22Rv1 (cell line): Measurements from ENCODE around the gene HPS3.

Experiments used
- CTCF ChIP-seq: fragments of 450-650 bp; IDR thresholded peaks from 2 replicates; pipeline ENCODE4 v1.5.1; 2017; ENCODE audit warnings: mild to moderate bottlenecking
- ZFX ChIP-seq: fragments of 450-650 bp; IDR thresholded peaks from 2 replicates; pipeline ENCODE4 v1.6.1; 2017; ENCODE audit warnings: antibody characterized with exemption, borderline replicate concordance

GRCh38 chr3:149080699-149081091, 48.7 kb upstream of the HPS3 start:
- TF ChIP-seq CTCF (no peak), ZFX (no peak)
